Activated naive CD8-positive, alpha-beta T cell treated with anti-CD3 and anti-CD28 coated beads, Interleukin-2, amount 10 ng/mL, durations not matched to agents 7 days and 5 days (primary cell): ENCODE data around the gene LXN. TPM values are rescaled to one million over a fixed set of nuclear protein-coding genes. Genes with fewer than 3 reads are reported as not detected.
"Not testable (repeated sequence)": the region's sequence is repeated elsewhere in the genome, so short reads cannot be mapped to it uniquely, and the experiment has no call there.

Experiments used
- ATAC-seq: fragments of 150-1000 bp; cut with Tn5 transposase; one replicate; pipeline ENCODE4 v1.10.0; 2021; ENCODE audit warnings: low read depth, moderate library complexity
- POLR2A ChIA-PET: fragments of 350-600 bp; sonication (Branson Sonifier 250); formaldehyde crosslinking; loops from one replicate; lab custom pipeline; 2021; ENCODE audit warnings: antibody characterized with exemption; lab: Charles Lee
- DNase-seq: peaks from one replicate; pipeline ENCODE4 v3.0.0; 2021
- H3K27ac Mint-ChIP-seq: one replicate; pipeline ENCODE4 v1.8.0; 2022; ENCODE audit warnings: mild to moderate bottlenecking, mixed read lengths
- H3K27me3 Mint-ChIP-seq: one replicate; pipeline ENCODE4 v1.8.0; 2022; ENCODE audit warnings: mild to moderate bottlenecking, moderate library complexity, mixed read lengths
- H3K36me3 Mint-ChIP-seq: one replicate; pipeline ENCODE4 v1.8.0; 2021; ENCODE audit warnings: mild to moderate bottlenecking, mixed read lengths
- H3K4me1 Mint-ChIP-seq: one replicate; pipeline ENCODE4 v1.8.0; 2021; ENCODE audit warnings: mixed read lengths
- H3K4me3 Mint-ChIP-seq: one replicate; pipeline ENCODE4 v1.8.0; 2022; ENCODE audit warnings: mild to moderate bottlenecking, moderate library complexity, mixed read lengths
- H3K9me3 Mint-ChIP-seq: one replicate; pipeline ENCODE4 v1.8.0; 2021; ENCODE audit warnings: mixed read lengths
- total RNA-seq, 2 experiments: library from RNA; stranded (reverse); gene quantifications; one replicate each; pipeline ENCODE4 v1.2.3, GENCODE V29; 2021

The LXN gene
- total RNA-seq, 2 experiments from 2014 or later, result 7.7 to 8.7 TPM

DNA sequence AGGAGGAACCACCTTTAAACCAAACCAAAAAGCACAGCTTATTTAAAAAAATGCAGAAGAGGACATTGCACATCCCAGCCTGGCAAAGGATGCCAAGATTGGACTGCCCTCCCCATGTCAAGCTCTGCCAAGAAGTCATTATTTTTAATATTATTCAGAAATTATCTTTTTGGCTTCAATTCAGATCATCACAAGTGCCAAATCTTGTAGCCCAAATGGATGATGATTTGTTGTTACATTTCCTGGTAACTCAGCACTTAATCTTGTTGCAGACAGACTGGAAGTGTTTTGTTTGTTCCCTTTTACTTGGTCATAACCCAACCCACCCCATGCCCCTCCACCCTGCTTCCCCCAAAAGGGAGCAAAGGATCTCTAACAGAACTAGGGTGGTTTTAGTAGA lies 28.1 kb upstream of the LXN start:
- H3K27ac Mint-ChIP-seq, result no peak overlapping the region
- no peaks in the 10 kb centered on the region for H3K9me3 Mint-ChIP-seq
- peaks cover 11% of the 10 kb centered on the region for H3K4me1 Mint-ChIP-seq
- no peaks in the 10 kb centered on the region for H3K27me3 Mint-ChIP-seq
- ATAC-seq, result no peak
- H3K36me3 Mint-ChIP-seq, result peaks cover 16% of the 10 kb centered on the region
- POLR2A ChIA-PET, result no interaction called here
- no peak overlapping the region for H3K4me3 Mint-ChIP-seq
- DNase-seq, result no peak

DNA sequence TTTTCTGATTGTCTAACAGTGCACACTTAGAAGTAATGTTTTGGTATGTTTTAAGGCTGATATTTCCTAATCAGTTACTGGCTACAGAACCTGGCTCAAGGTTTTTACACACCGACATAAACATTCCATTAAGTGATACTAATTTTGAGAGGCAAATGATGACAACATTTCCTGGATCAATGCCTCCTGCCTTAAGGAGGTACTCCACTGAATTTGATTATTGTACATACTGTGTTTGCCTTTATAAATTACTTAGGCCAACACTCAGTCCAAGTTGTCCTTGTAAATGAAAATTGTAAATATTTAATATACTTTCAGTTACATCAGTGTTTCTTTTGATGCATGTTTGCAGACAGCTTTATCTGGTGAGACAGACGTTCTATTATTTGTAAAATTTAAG lies 24.2 kb upstream of the LXN start:
- Mint-ChIP-seq H3K4me3 (no peak overlapping the region), H3K4me1 (peaks cover 2% of the 10 kb centered on the region), H3K27ac (no peak overlapping the region), H3K27me3 (no peaks in the 10 kb centered on the region), H3K36me3 (peaks cover 26% of the 10 kb centered on the region), H3K9me3 (no peaks in the 10 kb centered on the region)
- no peak for ATAC-seq
- POLR2A ChIA-PET, result no interaction called here
- DNase-seq, result no peak

DNA sequence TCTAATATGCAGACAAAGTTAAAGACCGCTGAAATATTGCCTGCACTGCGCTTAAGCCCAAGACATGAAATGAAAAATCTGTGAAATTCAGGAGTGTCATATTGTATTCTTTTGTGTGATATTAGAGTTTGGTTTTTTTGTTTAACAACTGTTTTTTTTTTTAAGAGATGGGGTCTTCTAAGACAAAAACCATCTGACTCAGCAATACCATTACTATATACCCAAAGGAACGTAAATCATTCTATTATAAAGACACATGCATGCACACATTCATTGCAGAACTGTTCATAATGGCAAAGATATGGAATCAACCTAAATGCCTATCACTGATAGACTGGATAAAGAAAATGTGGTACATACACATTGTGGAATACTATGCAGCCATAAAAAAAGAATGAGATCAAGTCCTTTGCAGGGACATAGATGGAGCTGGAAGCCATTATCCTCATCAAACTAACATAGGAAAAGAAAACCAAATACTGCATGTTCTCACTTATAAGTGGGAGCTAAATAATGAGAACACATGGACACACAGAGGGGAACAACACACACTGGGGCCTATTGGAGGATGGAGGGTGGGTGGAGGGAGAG lies 21.5 kb upstream of the LXN start:
- H3K27me3 Mint-ChIP-seq, ATAC-seq, H3K4me1 Mint-ChIP-seq, H3K27ac Mint-ChIP-seq, POLR2A ChIA-PET, DNase-seq, H3K4me3 Mint-ChIP-seq, H3K9me3 Mint-ChIP-seq: not testable (repeated sequence)
- peaks cover 35% of the 10 kb centered on the region for H3K36me3 Mint-ChIP-seq

DNA sequence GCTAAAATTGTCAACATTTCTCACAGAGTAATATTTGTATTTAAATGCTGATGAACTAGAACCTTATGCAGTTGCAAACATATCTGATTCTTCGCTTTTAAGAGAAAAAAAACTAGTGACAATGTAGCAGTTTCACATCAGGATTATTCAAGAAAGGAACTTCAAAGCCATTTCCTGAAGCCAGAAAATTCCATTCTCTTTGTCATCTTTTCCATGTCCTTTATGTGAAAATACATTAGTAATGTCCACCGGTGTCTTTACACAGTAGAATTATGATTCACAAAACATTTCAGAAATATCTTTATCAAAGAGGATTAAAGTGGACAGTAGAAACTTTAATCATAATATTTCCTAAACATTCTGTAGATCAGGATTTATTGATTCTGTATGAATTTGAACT lies 12.7 kb upstream of the LXN start:
- no peak overlapping the region for H3K27ac Mint-ChIP-seq
- DNase-seq (no peak), ATAC-seq (no peak)
- H3K4me1 Mint-ChIP-seq, result peaks cover 2% of the 10 kb centered on the region
- POLR2A ChIA-PET, result no interaction called here
- H3K27me3 Mint-ChIP-seq, result no peaks in the 10 kb centered on the region
- H3K4me3 Mint-ChIP-seq, result no peak overlapping the region
- peaks cover 3% of the 10 kb centered on the region for H3K36me3 Mint-ChIP-seq
- H3K9me3 Mint-ChIP-seq, result no peaks in the 10 kb centered on the region

DNA sequence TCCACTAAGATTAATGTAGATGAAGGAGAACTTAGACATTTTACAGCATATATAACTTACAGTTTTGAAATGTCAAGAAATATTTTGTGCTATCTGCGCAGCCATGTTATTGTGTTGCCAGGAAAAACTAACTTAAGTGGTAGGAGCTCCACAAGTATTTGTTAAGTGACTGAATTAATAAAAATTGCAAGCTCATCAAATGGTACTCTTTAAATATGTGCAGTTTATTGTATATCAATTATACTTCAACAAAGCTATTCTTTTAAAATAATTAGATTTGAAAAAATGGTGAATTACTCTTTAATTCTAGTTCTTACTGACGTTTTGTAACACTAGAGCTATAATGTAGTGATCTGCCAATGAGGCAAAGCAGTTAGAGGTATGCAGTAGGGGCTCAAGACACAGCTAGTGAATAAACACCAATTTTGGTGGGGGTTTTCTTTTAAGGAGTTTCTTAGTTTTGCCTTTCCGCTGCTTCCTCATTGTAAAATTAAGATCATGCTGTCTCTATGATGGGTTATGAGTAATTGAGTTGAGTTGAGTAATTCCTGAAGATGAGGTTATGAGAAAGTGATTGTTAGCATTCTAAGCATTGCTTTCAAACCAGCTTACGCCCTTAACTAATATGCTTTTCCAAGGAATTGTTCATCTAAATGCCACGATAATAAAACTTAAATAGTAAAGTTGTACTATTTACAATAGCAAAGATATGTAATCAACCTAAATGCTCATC lies 10.9 kb upstream of the LXN start:
- Mint-ChIP-seq H3K4me3 (no peak overlapping the region), H3K9me3 (no peaks in the 10 kb centered on the region), H3K27me3 (no peaks in the 10 kb centered on the region), H3K36me3 (peaks cover 6% of the 10 kb centered on the region), H3K27ac (no peak overlapping the region), H3K4me1 (peaks cover 2% of the 10 kb centered on the region)
- ATAC-seq (no peak), DNase-seq (no peak)
- POLR2A ChIA-PET, result interaction anchor here (1.2 kb wide), 1 partner anchor 11 kb away, joined by 3 read pairs; the partner anchor contains the start of gene LXN

DNA sequence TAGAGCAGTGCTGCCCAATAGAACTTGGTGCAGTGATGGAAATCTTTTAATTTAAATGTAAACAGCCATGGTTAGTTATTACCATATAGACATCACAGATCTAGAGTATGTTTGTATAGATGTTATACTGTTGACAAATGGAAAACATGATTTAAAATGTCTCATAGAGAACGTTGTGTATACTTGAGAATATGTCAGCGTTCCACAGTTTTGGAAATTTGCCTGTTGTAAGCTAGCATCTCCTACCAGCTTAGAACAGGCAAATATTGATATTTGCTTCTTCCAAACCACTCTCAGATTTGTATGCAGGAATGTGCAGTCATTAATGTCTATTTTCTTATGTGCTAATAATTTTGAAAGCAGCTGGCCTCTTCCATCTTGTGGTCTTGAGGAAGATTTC lies 8.4 kb upstream of the LXN start:
- Mint-ChIP-seq H3K9me3 (no peaks in the 10 kb centered on the region), H3K4me3 (no peak overlapping the region), H3K27me3 (no peaks in the 10 kb centered on the region), H3K36me3 (peaks cover 9% of the 10 kb centered on the region), H3K27ac (no peak overlapping the region), H3K4me1 (peaks cover 2% of the 10 kb centered on the region)
- POLR2A ChIA-PET, result no interaction called here
- DNase-seq (no peak), ATAC-seq (no peak)

DNA sequence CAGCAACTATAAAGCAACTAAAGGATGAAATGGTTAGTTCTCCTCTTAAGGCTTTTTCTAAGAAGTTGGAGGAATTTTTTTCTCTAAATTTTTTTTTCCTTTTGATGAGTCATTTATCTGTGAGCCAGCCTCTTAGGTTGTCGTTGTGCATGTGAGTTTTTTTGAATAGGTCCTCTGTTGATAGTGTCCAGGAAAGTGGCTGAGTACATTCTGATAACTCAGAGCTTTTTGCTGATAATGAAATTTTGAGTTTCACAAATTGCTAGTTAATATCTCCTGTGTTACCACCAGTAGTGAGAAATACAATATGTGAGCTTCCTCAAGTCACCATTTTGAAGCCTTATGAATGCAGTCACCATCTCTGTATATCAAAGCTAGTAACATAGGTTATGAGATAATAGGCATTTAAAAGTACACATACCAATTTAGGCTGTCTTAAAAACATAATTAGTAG lies 7.1 kb upstream of the LXN start:
- H3K4me1 Mint-ChIP-seq, result no peaks in the 10 kb centered on the region
- no peak overlapping the region for H3K4me3 Mint-ChIP-seq
- H3K27me3 Mint-ChIP-seq, result no peaks in the 10 kb centered on the region
- no peak overlapping the region for H3K27ac Mint-ChIP-seq
- DNase-seq (no peak), ATAC-seq (no peak)
- H3K9me3 Mint-ChIP-seq, result no peaks in the 10 kb centered on the region
- POLR2A ChIA-PET, result no interaction called here
- H3K36me3 Mint-ChIP-seq, result peaks cover 9% of the 10 kb centered on the region

DNA sequence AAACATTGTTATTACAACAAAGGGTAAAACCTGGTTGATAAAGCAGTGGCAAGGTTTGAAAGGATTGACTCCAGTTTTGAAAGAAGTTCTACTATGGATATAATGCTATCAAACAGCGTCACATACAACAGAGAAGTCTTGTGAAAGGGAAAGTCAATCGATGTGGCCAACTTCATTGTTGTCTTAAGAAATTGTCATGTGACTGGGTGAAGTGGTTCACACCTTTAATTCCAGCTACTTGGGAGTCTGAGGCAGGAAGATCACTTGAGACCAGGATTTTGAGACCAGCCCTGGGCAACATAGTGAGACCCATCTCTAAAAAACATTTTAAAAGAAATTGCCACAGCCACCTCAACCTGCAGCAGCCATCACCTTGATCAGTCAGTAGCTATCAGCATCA lies 6.2 kb upstream of the LXN start:
- Mint-ChIP-seq H3K36me3 (peaks cover 9% of the 10 kb centered on the region), H3K4me1 (peaks cover 2% of the 10 kb centered on the region), H3K27me3 (no peaks in the 10 kb centered on the region), H3K27ac (no peak overlapping the region), H3K9me3 (no peaks in the 10 kb centered on the region), H3K4me3 (no peak overlapping the region)
- ATAC-seq (no peak), DNase-seq (no peak)
- POLR2A ChIA-PET, result no interaction called here

DNA sequence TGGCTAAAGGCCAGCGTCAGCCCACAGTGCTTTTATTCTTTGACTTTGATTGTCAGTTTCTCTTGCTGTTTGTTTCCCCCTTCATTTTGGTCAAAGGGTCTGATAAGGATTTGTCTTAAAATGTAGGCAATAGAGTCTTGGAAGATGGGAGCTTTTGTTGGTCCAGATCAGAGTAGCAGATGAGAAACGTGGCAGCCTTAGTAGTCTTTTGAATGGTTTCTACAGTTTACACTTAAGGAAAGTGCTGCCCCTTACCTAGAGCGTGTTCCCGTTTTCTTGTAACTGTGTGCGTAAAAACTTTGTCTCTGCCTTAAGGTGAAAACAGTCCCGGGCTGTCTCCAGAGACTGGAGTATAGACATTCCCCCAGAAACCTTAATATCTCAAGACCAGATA lies 630 bp downstream of the LXN start:
- DNase-seq, result no peak
- H3K27me3 Mint-ChIP-seq, result no peaks in the 10 kb centered on the region
- peaks cover 18% of the 10 kb centered on the region for H3K4me1 Mint-ChIP-seq
- no peak for ATAC-seq
- peaks cover 12% of the 10 kb centered on the region for H3K36me3 Mint-ChIP-seq
- POLR2A ChIA-PET, result interaction anchor here (0.6 to 1.0 kb wide), 3 partner anchors 12 to 40 kb away, joined by 3 to 5 read pairs (median 4); partner anchors contain the start of gene GFM1
- H3K4me3 Mint-ChIP-seq, result peak overlapping the region; percentile 86
- H3K9me3 Mint-ChIP-seq, result no peaks in the 10 kb centered on the region
- H3K27ac Mint-ChIP-seq, result peak overlapping the region; percentile 88

DNA sequence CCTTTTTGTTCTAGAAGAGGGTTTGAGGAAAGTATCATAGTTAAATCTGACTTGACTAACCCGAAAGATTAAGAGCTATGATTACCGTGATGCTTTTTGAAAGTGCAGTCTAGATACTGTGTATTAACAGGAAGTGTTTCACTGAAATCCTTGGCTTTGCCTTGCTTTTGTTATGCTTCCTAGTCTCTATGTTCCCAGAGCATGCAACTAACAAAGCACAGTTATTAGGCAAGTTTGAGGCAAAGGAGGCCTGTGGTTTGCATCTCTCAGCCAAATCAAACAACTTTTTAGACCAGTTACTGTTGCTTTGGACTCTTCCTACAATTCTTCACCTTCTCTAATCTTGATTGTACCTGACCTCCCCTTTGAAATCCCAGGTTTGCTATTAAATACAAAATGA lies 3.9 kb downstream of the LXN start:
- ATAC-seq (no peak), DNase-seq (no peak)
- Mint-ChIP-seq H3K4me1 (peaks cover 18% of the 10 kb centered on the region), H3K27ac (no peak overlapping the region), H3K27me3 (no peaks in the 10 kb centered on the region), H3K9me3 (no peaks in the 10 kb centered on the region), H3K4me3 (no peak overlapping the region), H3K36me3 (peaks cover 17% of the 10 kb centered on the region)
- POLR2A ChIA-PET, result no interaction called here

DNA sequence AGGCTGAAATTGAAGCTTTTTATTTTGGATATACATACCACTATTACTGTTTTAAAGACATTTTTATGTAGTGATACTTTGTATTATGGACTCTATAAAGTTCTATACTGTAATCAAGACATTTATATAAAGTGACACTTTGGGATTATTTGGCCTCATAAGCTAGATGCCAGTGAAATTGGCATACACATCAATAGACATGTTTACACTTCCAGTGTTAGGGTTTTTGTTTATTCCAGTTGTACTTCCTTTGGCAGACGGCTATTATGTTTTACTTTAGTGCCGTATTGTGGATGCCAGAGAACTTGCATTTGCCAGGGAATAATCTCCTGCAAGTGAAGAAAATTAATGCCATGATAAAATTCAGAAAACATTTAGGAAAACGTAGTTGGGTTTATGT lies 6.0 kb downstream of the LXN start:
- no peaks in the 10 kb centered on the region for H3K27me3 Mint-ChIP-seq
- H3K4me3 Mint-ChIP-seq, result no peak overlapping the region
- H3K36me3 Mint-ChIP-seq, result peaks cover 20% of the 10 kb centered on the region
- ATAC-seq, result no peak
- H3K4me1 Mint-ChIP-seq, result peaks cover 6% of the 10 kb centered on the region
- POLR2A ChIA-PET, result no interaction called here
- H3K9me3 Mint-ChIP-seq, result no peaks in the 10 kb centered on the region
- H3K27ac Mint-ChIP-seq, result no peak overlapping the region
- no peak for DNase-seq

DNA sequence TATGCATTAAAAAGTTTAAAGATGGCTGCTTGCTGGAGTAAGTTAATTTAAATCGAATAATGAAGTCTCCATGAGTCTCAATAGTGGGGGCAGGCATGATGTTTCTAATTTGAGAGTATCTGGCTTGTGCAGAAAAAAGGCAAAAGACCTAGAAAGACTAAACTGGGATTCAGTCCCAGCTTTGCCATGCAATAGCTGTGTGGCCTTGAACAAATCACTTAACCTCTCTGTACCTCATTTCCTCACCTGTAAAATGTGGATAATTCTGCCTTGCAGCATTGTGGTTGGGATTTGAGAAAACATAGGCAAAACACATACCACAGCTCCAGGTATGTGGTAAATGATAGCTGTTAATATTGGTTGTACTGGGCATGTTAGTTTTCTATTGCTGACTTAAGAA lies 8.6 kb downstream of the LXN start:
- peaks cover 18% of the 10 kb centered on the region for H3K36me3 Mint-ChIP-seq
- DNase-seq (no peak), ATAC-seq (no peak)
- POLR2A ChIA-PET, result no interaction called here
- H3K4me1 Mint-ChIP-seq, result peaks cover 7% of the 10 kb centered on the region
- H3K9me3 Mint-ChIP-seq, result no peaks in the 10 kb centered on the region
- H3K27me3 Mint-ChIP-seq, result no peaks in the 10 kb centered on the region
- no peak overlapping the region for H3K4me3 Mint-ChIP-seq
- H3K27ac Mint-ChIP-seq, result no peak overlapping the region

DNA sequence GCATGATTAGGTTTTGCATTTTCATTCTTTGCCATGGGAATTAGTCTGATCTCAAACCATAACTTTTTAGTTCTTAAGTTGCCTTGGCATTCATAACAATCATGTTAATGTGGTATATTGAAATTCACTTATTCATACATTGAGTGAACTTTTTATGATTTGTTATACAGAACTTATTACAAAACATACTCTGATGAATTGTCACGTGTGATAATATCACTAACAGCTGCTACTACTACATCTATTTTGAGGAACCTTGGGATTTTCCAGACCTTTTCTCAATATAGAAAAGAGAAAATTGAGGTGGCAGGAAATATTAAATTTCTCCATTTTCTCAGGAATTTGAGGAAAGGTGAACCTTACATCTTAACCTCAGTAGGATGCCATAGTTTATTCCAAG lies 9.2 kb downstream of the LXN start:
- no peak for DNase-seq
- Mint-ChIP-seq H3K9me3 (no peaks in the 10 kb centered on the region), H3K4me1 (peaks cover 9% of the 10 kb centered on the region), H3K4me3 (no peak overlapping the region), H3K27me3 (no peaks in the 10 kb centered on the region), H3K27ac (no peak overlapping the region), H3K36me3 (peaks cover 16% of the 10 kb centered on the region)
- POLR2A ChIA-PET, result no interaction called here
- no peak for ATAC-seq

DNA sequence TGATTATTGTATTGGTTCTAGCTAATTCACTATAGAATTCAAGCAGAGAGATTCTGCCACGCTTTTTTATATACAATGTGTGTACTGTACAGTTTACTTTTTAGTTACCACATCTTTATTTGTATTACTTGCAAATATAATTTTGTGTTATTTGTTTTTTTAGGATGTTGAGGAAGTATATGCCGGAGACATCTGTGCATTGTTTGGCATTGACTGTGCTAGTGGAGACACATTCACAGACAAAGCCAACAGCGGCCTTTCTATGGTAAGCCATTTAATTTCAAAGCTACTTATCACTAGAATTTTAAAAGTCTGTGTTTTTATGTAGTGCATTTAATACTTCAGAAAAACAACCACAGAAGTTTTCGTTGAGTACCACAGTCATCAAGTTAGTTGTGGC lies 11.7 kb downstream of the LXN start:
- no peak overlapping the region for H3K4me3 Mint-ChIP-seq
- ATAC-seq (no peak), DNase-seq (no peak)
- peaks cover 17% of the 10 kb centered on the region for H3K36me3 Mint-ChIP-seq
- no peaks in the 10 kb centered on the region for H3K27me3 Mint-ChIP-seq
- peaks cover 9% of the 10 kb centered on the region for H3K4me1 Mint-ChIP-seq
- H3K9me3 Mint-ChIP-seq, result no peaks in the 10 kb centered on the region
- POLR2A ChIA-PET, result no interaction called here
- no peak overlapping the region for H3K27ac Mint-ChIP-seq
